Neural cell (in vitro differentiated cells): ENCODE data around the gene AQP2. TPM values are rescaled to one million over a fixed set of nuclear protein-coding genes. Genes with fewer than 3 reads are reported as not detected.

Source experiments
- H2AFZ ChIP-seq: fragments of 200-600, 300-800 bp; sonication (generic), shearing (Covaris generic); 2 replicates; pipeline ENCODE4 v1.6.0; 2014; ENCODE audit warnings: low read depth, mild to moderate bottlenecking, antibody characterized with exemption, low read length, moderate library complexity
- H3F3A ChIP-seq: fragments of 200-600 bp; shearing (Covaris generic); 2 replicates; pipeline ENCODE4 v1.6.1; 2016; ENCODE audit warnings: mild to moderate bottlenecking, moderate library complexity, mixed read lengths, antibody characterized with exemption, low read length; ENCODE audit not compliant: insufficient read depth, poor library complexity, severe bottlenecking
- H3K27ac ChIP-seq: fragments of 200-600, 300-800 bp; sonication (generic), shearing (Covaris generic); 2 replicates; pipeline ENCODE4 v1.5.1; 2014; ENCODE audit warnings: mild to moderate bottlenecking, low read length, moderate library complexity
- H3K27me3 ChIP-seq: fragments of 300-800, 200-600 bp; sonication (generic), shearing (Covaris generic); 2 replicates; pipeline ENCODE4 v1.6.0; 2014; ENCODE audit warnings: mild to moderate bottlenecking, low read depth, low read length, moderate library complexity; ENCODE audit not compliant: insufficient read depth
- H3K36me3 ChIP-seq: fragments of 300-800, 200-600 bp; sonication (generic), shearing (Covaris generic); 2 replicates; pipeline ENCODE4 v1.5.1; 2014; ENCODE audit warnings: mild to moderate bottlenecking, antibody characterized with exemption, low read length, moderate library complexity; ENCODE audit not compliant: insufficient read depth
- H3K4me2 ChIP-seq: fragments of 300-800, 200-600 bp; sonication (generic), shearing (Covaris generic); 2 replicates; pipeline ENCODE4 v1.6.0; 2014; ENCODE audit warnings: mild to moderate bottlenecking, low read length
- H3K4me3 ChIP-seq: fragments of 300-800, 200-600 bp; sonication (generic), shearing (Covaris generic); 2 replicates; pipeline ENCODE4 v1.5.1; 2014; ENCODE audit warnings: mild to moderate bottlenecking, low read length, moderate library complexity
- H3K79me2 ChIP-seq: fragments of 200-600 bp; shearing (Covaris generic); replicated peaks from 2 replicates; pipeline ENCODE4 v1.6.0; 2014; ENCODE audit warnings: mild to moderate bottlenecking, low read length, moderate library complexity; ENCODE audit not compliant: insufficient read depth
- H3K9ac ChIP-seq: fragments of 300-800, 200-600 bp; sonication (generic), shearing (Covaris generic); 2 replicates; pipeline ENCODE4 v1.6.1; 2016; ENCODE audit warnings: mild to moderate bottlenecking, low read length, mixed read lengths
- H3K9me2 ChIP-seq: fragments of 200-600 bp; shearing (Covaris generic); 2 replicates; pipeline ENCODE4 v1.6.1; 2016; ENCODE audit warnings: mild to moderate bottlenecking, low read length, mixed read lengths; ENCODE audit not compliant: insufficient read depth
- H3K9me3 ChIP-seq: fragments of 200-600, 300-800 bp; sonication (generic), shearing (Covaris generic); 2 replicates; pipeline ENCODE4 v1.6.1; 2016; ENCODE audit warnings: mild to moderate bottlenecking, mixed run types, low read length, moderate library complexity, mixed read lengths
- H4K20me1 ChIP-seq: fragments of 200-600 bp; shearing (Covaris generic); 2 replicates; pipeline ENCODE4 v1.6.1; 2016; ENCODE audit warnings: mild to moderate bottlenecking, mixed run types; ENCODE audit not compliant: insufficient read depth
- CTCF ChIP-seq: fragments of 450-650 bp; IDR thresholded peaks from 2 replicates; pipeline ENCODE4 v1.5.1; 2014; ENCODE audit warnings: antibody characterized with exemption, mild to moderate bottlenecking, moderate library complexity; ENCODE audit not compliant: poor library complexity, severe bottlenecking
- EP300 ChIP-seq: fragments of 450-650 bp; conservative IDR thresholded peaks from 2 replicates; pipeline ENCODE4 v1.6.1; 2014; ENCODE audit warnings: antibody characterized with exemption, mild to moderate bottlenecking, moderate library complexity; ENCODE audit not compliant: poor library complexity, severe bottlenecking
- EZH2 ChIP-seq: fragments of 200-600, 300-800 bp; shearing (Covaris generic), sonication (generic); IDR thresholded peaks from 2 replicates; pipeline ENCODE4 v1.6.1; 2014; ENCODE audit warnings: antibody characterized with exemption, low read length, borderline replicate concordance, mild to moderate bottlenecking; ENCODE audit not compliant: insufficient read depth, poor library complexity, severe bottlenecking
- MXI1 ChIP-seq: fragments of 450-650 bp; conservative IDR thresholded peaks from 2 replicates; pipeline ENCODE4 v1.6.1; 2014; ENCODE audit warnings: antibody characterized with exemption, mild to moderate bottlenecking; ENCODE audit not compliant: poor library complexity, severe bottlenecking
- POLR2AphosphoS5 ChIP-seq: IDR thresholded peaks from 2 replicates; pipeline ENCODE4 v1.6.1; 2012
- RAD21 ChIP-seq: fragments of 450-650 bp; conservative IDR thresholded peaks from 2 replicates; pipeline ENCODE4 v1.6.1; 2014; ENCODE audit warnings: antibody characterized with exemption, mild to moderate bottlenecking, moderate library complexity
- REST ChIP-seq: IDR thresholded peaks from 2 replicates; pipeline ENCODE4 v1.6.1; 2012; ENCODE audit warnings: borderline replicate concordance
- SMC3 ChIP-seq: fragments of 450-650 bp; conservative IDR thresholded peaks from 2 replicates; pipeline ENCODE4 v1.6.1; 2014; ENCODE audit warnings: antibody characterized with exemption, mild to moderate bottlenecking, moderate library complexity; ENCODE audit not compliant: poor library complexity
- TAF1 ChIP-seq: IDR thresholded peaks from 2 replicates; pipeline ENCODE4 v1.6.1; 2012; ENCODE audit warnings: low read depth
- polyA plus RNA-seq: library from polyadenylated mRNA; depleted of rRNA; stranded (reverse); fragments of >200 nt; gene quantifications from 2 replicates; pipeline ENCODE4 v1.2.3, GENCODE V29; 2014

AQP2 gene
- polyA plus RNA-seq, 1 donor from 2014 or later = not detected

- Histone ChIP-seq H3F3A (no peaks in the 10 kb centered on the region), H3K27me3 (peaks cover 17% of the 10 kb centered on the region)
Measured at GRCh38 chr12:49955899-49956662, 5.5 kb downstream of the AQP2 start.

More at GRCh38 chr12:49955899-49956662, 5.5 kb downstream of the AQP2 start:
- Histone ChIP-seq H3K4me3 (no peak overlapping the region), H3K9me3 (no peaks in the 10 kb centered on the region), H3K79me2 (no peaks in the 10 kb centered on the region), H4K20me1 (no peaks in the 10 kb centered on the region), H3K9ac (no peak overlapping the region), H2AFZ (no peak overlapping the region), H3K9me2 (no peaks in the 10 kb centered on the region), H3K4me2 (no peak overlapping the region), H3K27ac (no peak overlapping the region), H3K36me3 (no peaks in the 10 kb centered on the region)
- no peak for TF ChIP-seq RAD21
- no peak for TF ChIP-seq EP300
- no peak for TF ChIP-seq EZH2
- no peak for TF ChIP-seq MXI1
- TF ChIP-seq CTCF = no peak
- no peak for TF ChIP-seq REST
- no peak for TF ChIP-seq POLR2AphosphoS5
- no peak for TF ChIP-seq TAF1
- no peak for TF ChIP-seq SMC3
